H1 (cell line): ENCODE results near the gene PTPRT. TPM values are rescaled to one million over a fixed set of nuclear protein-coding genes. Genes with fewer than 3 reads are reported as not detected.

Experiments used
- CTCF ChIA-PET: fragments of 300-600 bp; sonication (Branson Sonifier 250); formaldehyde crosslinking; loops from one replicate; lab custom pipeline; 2021; ENCODE audit not compliant: partially characterized antibody; lab: Charles Lee
- POLR2A ChIA-PET: fragments of 300-600 bp; sonication (Branson Sonifier 250); formaldehyde crosslinking; loops from one replicate; lab custom pipeline; 2021; ENCODE audit warnings: inconsistent platforms; ENCODE audit not compliant: partially characterized antibody; lab: Charles Lee
- DNase-seq, 2 experiments: peaks; one replicate each; pipeline versions ENCODE4 v3.0.0 to v3.0.0-alpha.2; 2010 to 2022; ENCODE audit warnings: low spot score in 2 of 2, low read depth in 1 of 2, mixed read lengths in 1 of 2
- FAIRE-seq: peaks from 2 replicates; lab custom pipeline; 2011; peaks lifted over from hg19 to GRCh38; lab: Jason Lieb, UNC
- H2AFZ ChIP-seq: 2 replicates; pipeline ENCODE4 v1.8.1; 2012; ENCODE audit warnings: low read length, inconsistent platforms
- H2AK5ac ChIP-seq: 2 replicates; pipeline ENCODE4 v1.6.1; 2013; ENCODE audit warnings: low read depth, low read length
- H2BK120ac ChIP-seq: replicated peaks from 2 replicates; pipeline ENCODE3; 2013; ENCODE audit warnings: low read depth, low read length, inconsistent platforms
- H2BK12ac ChIP-seq: 2 replicates; pipeline ENCODE4 v1.6.1; 2013; ENCODE audit warnings: low read depth, low read length
- H2BK15ac ChIP-seq: 2 replicates; pipeline ENCODE4 v1.6.1; 2013; ENCODE audit warnings: low read length
- H2BK20ac ChIP-seq: 2 replicates; pipeline ENCODE4 v1.6.1; 2013; ENCODE audit warnings: low read length
- H2BK5ac ChIP-seq: 2 replicates; pipeline ENCODE4 v1.6.1; 2013; ENCODE audit warnings: low read depth, low read length
- H3K14ac ChIP-seq: 2 replicates; pipeline ENCODE4 v1.6.1; 2013; ENCODE audit warnings: inconsistent platforms; ENCODE audit not compliant: insufficient read length
- H3K18ac ChIP-seq: 2 replicates; pipeline ENCODE4 v1.6.1; 2013; ENCODE audit warnings: low read length; ENCODE audit errors: extremely low read depth
- H3K23ac ChIP-seq: 2 replicates; pipeline ENCODE4 v1.6.1; 2013; ENCODE audit warnings: inconsistent platforms; ENCODE audit not compliant: insufficient read length
- H3K23me2 ChIP-seq: 2 replicates; pipeline ENCODE4 v1.6.1; 2013; ENCODE audit warnings: low read depth, low read length
- H3K27ac ChIP-seq: 2 replicates; pipeline ENCODE4 v1.6.1; 2011; ENCODE audit warnings: low read depth, low read length, inconsistent platforms
- H3K27me3 ChIP-seq, 4 experiments: replicated peaks in 1 of 4; 1 replicate in 1 of 4; 2 replicates in 3 of 4; pipeline versions ENCODE4 v1.6.1 to v1.8.1; 2011 to 2013; ENCODE audit warnings: low read length in 3 of 4, mild to moderate bottlenecking in 3 of 4, inconsistent platforms in 2 of 4, mixed read lengths in 2 of 4, moderate library complexity in 1 of 4; ENCODE audit not compliant: control insufficient read depth in 3 of 4, insufficient read depth in 3 of 4; ENCODE audit errors: extremely low read depth in 1 of 4
- H3K36me3 ChIP-seq, 4 experiments: 2 replicates each; pipeline versions ENCODE4 v1.6.1 to v1.8.1; 2011 to 2013; ENCODE audit warnings: mild to moderate bottlenecking in 4 of 4, low read length in 3 of 4, moderate library complexity in 2 of 4, control low read depth in 1 of 4, inconsistent platforms in 1 of 4; ENCODE audit not compliant: insufficient read depth in 4 of 4, control insufficient read depth in 2 of 4
- H3K4ac ChIP-seq: replicated peaks from 2 replicates; pipeline ENCODE3; 2013; ENCODE audit warnings: low read length, low read depth, mixed read lengths, inconsistent platforms; ENCODE audit not compliant: insufficient read length
- H3K4me1 ChIP-seq, 4 experiments: replicated peaks in 1 of 4; 1 replicate in 1 of 4; 2 replicates in 3 of 4; pipeline versions ENCODE4 v1.6.1 to v1.8.1; 2011 to 2013; ENCODE audit warnings: low read length in 3 of 4, inconsistent platforms in 2 of 4, mixed read lengths in 1 of 4; ENCODE audit not compliant: insufficient read depth in 4 of 4, control insufficient read depth in 3 of 4
- H3K4me2 ChIP-seq, 2 experiments: 2 replicates each; pipeline versions ENCODE4 v1.6.1 to v1.8.1; 2011 to 2013; ENCODE audit warnings: low read depth in 2 of 2, low read length in 2 of 2, control low read depth in 1 of 2, inconsistent platforms in 1 of 2, mild to moderate bottlenecking in 1 of 2; ENCODE audit not compliant: insufficient read depth in 1 of 2
- H3K4me3 ChIP-seq, 4 experiments: fragments of 200-600, 300-600 bp in 1 of 4; sonication (generic), shearing (Covaris generic), sonication (Bioruptor Twin) in 1 of 4; 2 replicates each; pipeline versions ENCODE4 v1.5.1 to v1.8.1; 2011 to 2016; ENCODE audit warnings: low read length in 4 of 4, low read depth in 3 of 4, control low read depth in 2 of 4, inconsistent platforms in 2 of 4, mild to moderate bottlenecking in 2 of 4, mixed read lengths in 1 of 4, moderate library complexity in 1 of 4; ENCODE audit not compliant: insufficient read depth in 2 of 4; ENCODE audit errors: extremely low read depth in 1 of 4
- H3K56ac ChIP-seq: replicated peaks from 2 replicates; pipeline ENCODE3; 2013; ENCODE audit warnings: low read depth, mild to moderate bottlenecking, mixed read lengths, low read length, inconsistent platforms; ENCODE audit not compliant: insufficient read length
- H3K79me1 ChIP-seq: 2 replicates; pipeline ENCODE4 v1.6.1; 2013; ENCODE audit warnings: low read depth, low read length, control low read depth
- H3K79me2 ChIP-seq, 2 experiments: 2 replicates each; pipeline versions ENCODE4 v1.6.1 to v1.8.1; 2012 to 2013; ENCODE audit warnings: low read length in 2 of 2, mild to moderate bottlenecking in 2 of 2, inconsistent platforms in 1 of 2; ENCODE audit not compliant: insufficient read depth in 2 of 2, control insufficient read depth in 1 of 2
- H3K9ac ChIP-seq, 4 experiments: replicated peaks in 1 of 4; 1 replicate in 1 of 4; 2 replicates in 3 of 4; pipeline versions ENCODE4 v1.6.1 to v1.8.1; 2011 to 2013; ENCODE audit warnings: low read depth in 3 of 4, low read length in 3 of 4, control low read depth in 2 of 4, mild to moderate bottlenecking in 2 of 4, moderate library complexity in 2 of 4, inconsistent platforms in 1 of 4; ENCODE audit errors: extremely low read depth in 1 of 4
- H3K9me3 ChIP-seq, 2 experiments: 2 replicates each; pipeline versions ENCODE4 v1.6.1 to v1.8.1; 2012 to 2013; ENCODE audit warnings: mild to moderate bottlenecking in 2 of 2, moderate library complexity in 2 of 2, control low read depth in 1 of 2, inconsistent platforms in 1 of 2, low read depth in 1 of 2, low read length in 1 of 2, mixed read lengths in 1 of 2; ENCODE audit not compliant: insufficient read depth in 2 of 2
- H4K20me1 ChIP-seq, 2 experiments: replicated peaks in 1 of 2; 2 replicates each; pipeline versions ENCODE3 to v1.8.1; 2011 to 2013; ENCODE audit warnings: inconsistent platforms in 2 of 2, low read length in 2 of 2, mild to moderate bottlenecking in 1 of 2; ENCODE audit not compliant: insufficient read depth in 2 of 2, control insufficient read depth in 1 of 2
- H4K5ac ChIP-seq: 2 replicates; pipeline ENCODE4 v1.6.1; 2013; ENCODE audit warnings: low read length, low read depth, mixed read lengths, inconsistent platforms; ENCODE audit not compliant: insufficient read length
- H4K8ac ChIP-seq: 2 replicates; pipeline ENCODE4 v1.8.0; 2013; ENCODE audit warnings: mild to moderate bottlenecking, moderate library complexity, low read length, inconsistent platforms; ENCODE audit not compliant: insufficient read depth; ENCODE audit errors: extremely low read depth
- H4K91ac ChIP-seq: replicated peaks from 2 replicates; pipeline ENCODE3; 2013; ENCODE audit warnings: low read length, mixed read lengths, inconsistent platforms; ENCODE audit not compliant: insufficient read length
- ASH2L ChIP-seq: fragments of 200-600, 300-600 bp; sonication (generic); IDR thresholded peaks from one replicate; pipeline ENCODE4 v1.7.1; 2017; ENCODE audit warnings: low read length
- CBX8 ChIP-seq: fragments of 300-800, 300-1000 bp; sonication (generic); IDR thresholded peaks from 2 replicates; pipeline ENCODE4 v1.7.1; 2016; ENCODE audit warnings: low read depth, low read length, borderline replicate concordance
- CEBPB ChIP-seq: IDR thresholded peaks from 2 replicates; pipeline ENCODE4 v1.6.1; 2012; ENCODE audit warnings: low read depth, low read length
- GABPA ChIP-seq: IDR thresholded peaks from 2 replicates; pipeline ENCODE4 v1.6.1; 2011; ENCODE audit warnings: mild to moderate bottlenecking, low read length, moderate library complexity, borderline replicate concordance; ENCODE audit not compliant: insufficient read depth
- HDAC2 ChIP-seq, 2 experiments: fragments of 300-600 bp in 1 of 2; sonication (generic) in 1 of 2; IDR thresholded peaks; 2 replicates each; pipeline ENCODE4 v1.6.1; 2011 to 2012; ENCODE audit warnings: low read depth in 2 of 2, low read length in 2 of 2, mild to moderate bottlenecking in 2 of 2, moderate library complexity in 2 of 2, borderline replicate concordance in 1 of 2, inconsistent platforms in 1 of 2
- HDAC6 ChIP-seq: IDR thresholded peaks from one replicate; pipeline ENCODE4 v1.7.1; 2012; ENCODE audit warnings: low read depth, mild to moderate bottlenecking, inconsistent platforms, low read length, moderate library complexity
- NRF1 ChIP-seq: IDR thresholded peaks from 2 replicates; pipeline ENCODE4 v1.6.1; 2011; ENCODE audit warnings: mild to moderate bottlenecking, low read depth, low read length, improper control_type of control experiment
- RAD21 ChIP-seq, 2 experiments: IDR thresholded peaks in 1 of 2; conservative IDR thresholded peaks in 1 of 2; 2 replicates each; pipeline ENCODE4 v1.6.1; 2011; ENCODE audit warnings: low read depth in 2 of 2, low read length in 2 of 2, improper control_type of control experiment in 1 of 2, inconsistent platforms in 1 of 2, mild to moderate bottlenecking in 1 of 2, moderate library complexity in 1 of 2
- RXRA ChIP-seq: IDR thresholded peaks from 2 replicates; pipeline ENCODE4 v1.6.1; 2011; ENCODE audit warnings: low read depth, mild to moderate bottlenecking, low read length, moderate library complexity; ENCODE audit not compliant: insufficient read depth
- SIN3A ChIP-seq, 2 experiments: IDR thresholded peaks in 1 of 2; conservative IDR thresholded peaks in 1 of 2; 2 replicates each; pipeline ENCODE4 v1.6.1; 2011 to 2012; ENCODE audit warnings: low read length in 2 of 2, improper control_type of control experiment in 1 of 2, low read depth in 1 of 2, mild to moderate bottlenecking in 1 of 2
- SIRT6 ChIP-seq: IDR thresholded peaks from one replicate; pipeline ENCODE4 v1.7.1; 2012; ENCODE audit warnings: low read length, inconsistent platforms
- TBP ChIP-seq: IDR thresholded peaks from 2 replicates; pipeline ENCODE4 v1.6.1; 2011; ENCODE audit warnings: low read depth, low read length, improper control_type of control experiment
- WGBS, 2 experiments: shearing (Covaris generic) in 1 of 2; methylation state at CpG; one replicate each; pipeline versions ENCODE4 v1.1.6 to v1.1.7; 2013 to 2015; ENCODE audit warnings: low lambda C conversion rate in 2 of 2, mixed read lengths in 2 of 2, inconsistent platforms in 1 of 2, low coverage in 1 of 2, missing lambda C conversion rate in 1 of 2; ENCODE audit not compliant: insufficient replicate concordance in 2 of 2, insufficient coverage in 1 of 2, insufficient read length in 1 of 2; ENCODE audit errors: extremely low coverage in 1 of 2, missing lambda C conversion rate in 1 of 2; 5-methylcytosine and 5-hydroxymethylcytosine counted together
- polyA plus RNA-seq, 7 experiments: library from polyadenylated mRNA; depleted of rRNA in 3 of 7; stranded (reverse) in 5 of 7; unstranded in 2 of 7; fragments of >200 nt in 5 of 7; fragments of 200-250 nt in 2 of 7; gene quantifications; 1 replicate in 5 of 7; 2 replicates in 1 of 7; 4 replicates in 1 of 7; pipeline versions ENCODE4 v1.2.1 to v1.2.3, GENCODE V29; 2011 to 2013; ENCODE audit warnings: missing spikeins in 2 of 7, mixed read lengths in 2 of 7
- total RNA-seq: library from RNA; stranded (reverse); fragmentation: NEBNext Ultra II Directional; extraction: Animal tissue kit (Norgen Biotek cat#: 25700); gene quantifications from 2 replicates; pipeline ENCODE4 v1.2.1, GENCODE V29; 2021
- TF ChIP-seq, protein P1 (sequence below): IDR thresholded peaks from 2 replicates; pipeline ENCODE4 v1.6.1; 2012; ENCODE audit warnings: inconsistent platforms

Gene PTPRT
- total and polyA plus RNA-seq, 2 of the 8 experiments (the other 6 are each of a cell fraction or from before 2014, with no cell fraction given), result 0.33 to 1.8 TPM

DNA sequence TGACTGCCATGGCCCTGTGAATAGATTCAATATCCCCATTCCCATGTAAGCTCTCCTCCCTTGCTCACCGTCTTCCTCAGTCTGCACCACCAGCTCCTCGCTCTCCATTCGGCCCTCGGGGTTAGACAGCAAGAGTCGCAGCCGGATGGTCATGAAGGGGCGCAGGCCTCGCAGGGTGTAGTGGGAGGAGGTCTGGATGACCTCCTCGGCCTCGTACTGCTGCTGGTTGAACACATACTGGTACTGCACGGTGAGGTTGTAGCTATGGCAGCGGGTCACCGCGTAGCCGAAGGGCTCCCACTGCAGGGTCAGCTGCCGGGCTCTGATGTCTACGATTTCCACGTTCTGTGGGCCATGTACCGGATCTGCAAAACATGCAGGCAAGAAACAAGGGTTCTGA is 717.5 kb downstream of the PTPRT start:
- H3K23ac ChIP-seq, result no peak overlapping the region
- WGBS, 2 experiments, result 95% methylated on average over 19 of the region's 19 CpGs; no CpG with 5 or more reads in 1 of the 2 experiments
- H3K79me2 ChIP-seq, result no peaks in the 10 kb centered on the region
- no peak for FAIRE-seq
- no peak for DNase-seq
- no peak overlapping the region for H3K56ac ChIP-seq
- no peak overlapping the region for H3K27ac ChIP-seq
- no peak overlapping the region for H3K9ac ChIP-seq
- no peaks in the 10 kb centered on the region for H3K36me3 ChIP-seq
- no peak overlapping the region for H3K4me2 ChIP-seq
- no peaks in the 10 kb centered on the region for H3K27me3 ChIP-seq
- no peaks in the 10 kb centered on the region for H3K9me3 ChIP-seq
- no peak overlapping the region for H3K4me3 ChIP-seq
- no peak overlapping the region for H2BK20ac ChIP-seq
- no peak overlapping the region for H4K5ac ChIP-seq
- no peak overlapping the region for H2BK120ac ChIP-seq
- H3K18ac ChIP-seq, result no peak overlapping the region
- H3K79me1 ChIP-seq, result no peaks in the 10 kb centered on the region
- ChIA-PET CTCF (interaction anchor here (0.8 to 1.8 kb wide), 5 partner anchors 10 to 56 kb away, joined by 3 to 4 read pairs (median 3); no protein-coding TSS in a partner anchor), POLR2A (no interaction called here)
- H2BK5ac ChIP-seq, result no peak overlapping the region
- H4K20me1 ChIP-seq, result no peaks in the 10 kb centered on the region
- no peak overlapping the region for H2BK15ac ChIP-seq
- H2AFZ ChIP-seq, result no peak overlapping the region
- H3K14ac ChIP-seq, result no peak overlapping the region
- no peaks in the 10 kb centered on the region for H3K23me2 ChIP-seq
- H4K8ac ChIP-seq, result no peak overlapping the region
- H2AK5ac ChIP-seq, result no peak overlapping the region
- H3K4me1 ChIP-seq, result peaks cover 0 to 4% (median 0%) of the 10 kb centered on the region in 4 experiments; a peak in 1 of 7 replicates
- H3K4ac ChIP-seq, result no peak overlapping the region
- no peak overlapping the region for H2BK12ac ChIP-seq
- no peak overlapping the region for H4K91ac ChIP-seq
- TF ChIP-seq SIRT6 (no peak), TBP (no peak), CBX8 (no peak), ASH2L (no peak), HDAC2 (IDR thresholded peaks at IDR 0.05; ENCODE audit: borderline replicate concordance in 1 of 2, low read depth in 2 of 2, low read length in 2 of 2) (no peak), NRF1 (no peak), CEBPB (no peak), GABPA (no peak), RXRA (no peak), RAD21 (IDR thresholded peaks at IDR 0.05 in 1 of 2, conservative IDR thresholded peaks at IDR 0.05 in 1 of 2; ENCODE audit: low read depth in 2 of 2, low read length in 2 of 2) (no peak), HDAC6 (no peak), SIN3A (conservative IDR thresholded peaks at IDR 0.05 in 1 of 2, IDR thresholded peaks at IDR 0.05 in 1 of 2; ENCODE audit: low read depth in 1 of 2, low read length in 2 of 2) (no peak)
- TF ChIP-seq, protein P1, sequence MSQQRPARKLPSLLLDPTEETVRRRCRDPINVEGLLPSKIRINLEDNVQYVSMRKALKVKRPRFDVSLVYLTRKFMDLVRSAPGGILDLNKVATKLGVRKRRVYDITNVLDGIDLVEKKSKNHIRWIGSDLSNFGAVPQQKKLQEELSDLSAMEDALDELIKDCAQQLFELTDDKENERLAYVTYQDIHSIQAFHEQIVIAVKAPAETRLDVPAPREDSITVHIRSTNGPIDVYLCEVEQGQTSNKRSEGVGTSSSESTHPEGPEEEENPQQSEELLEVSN, result no peak
